K562 (cell line): ENCODE data around the gene GADL1. TPM values are rescaled to one million over a fixed set of nuclear protein-coding genes. Genes with fewer than 3 reads are reported as not detected.

Source experiments
- U2AF1 ChIP-seq: fragments of 200-400 bp; formaldehyde crosslinking; optimal IDR thresholded peaks from 2 replicates; pipeline ENCODE3; 2017; ENCODE audit warnings: mild to moderate bottlenecking, low read depth, low read length, moderate library complexity
- ZFP30 ChIP-seq: fragments of 250-450 bp; sonication (Bioruptor Pico); IDR thresholded peaks from 2 replicates; pipeline ENCODE4 v1.8.0; 2022; ENCODE audit warnings: moderate library complexity, mild to moderate bottlenecking, inconsistent platforms, borderline replicate concordance
- ZZZ3 ChIP-seq: fragments of 450-650 bp; IDR thresholded peaks from 2 replicates; pipeline ENCODE4 v1.6.1; 2016; ENCODE audit warnings: antibody characterized with exemption, mild to moderate bottlenecking, moderate library complexity
- polyA plus RNA-seq, 8 experiments: library from polyadenylated mRNA; depleted of rRNA in 4 of 8; stranded (reverse) in 5 of 8; unstranded in 3 of 8; fragments of >200 nt; fragmentation: Nextera tagmentation in 2 of 8; fragmentation: Illumina TruSeq in 1 of 8; extraction: Ambion mirVana in 2 of 8; extraction: Trizol in 1 of 8; gene quantifications; 2 replicates each; pipeline versions ENCODE4 v1.2.1 to v1.2.3, GENCODE V29; 2011 to 2014; ENCODE audit warnings: inconsistent platforms in 1 of 8, missing spikeins in 1 of 8
- total RNA-seq, 7 experiments: library from RNA; depleted of rRNA in 6 of 7; stranded (reverse); fragments of >200 nt in 6 of 7; fragmentation: Illumina TruSeq in 2 of 7; extraction: Trizol in 2 of 7; gene quantifications; 2 replicates each; pipeline versions ENCODE4 v1.2.1 to v1.2.3, GENCODE V29; 2011 to 2021; ENCODE audit warnings: low replicate concordance in 1 of 7
- TF ChIP-seq, protein P1 (sequence below): fragments of 450-650 bp; IDR thresholded peaks from 2 replicates; pipeline ENCODE4 v1.6.1; 2018; ENCODE audit not compliant: partially characterized antibody
- TF ChIP-seq, protein P2 (sequence below): fragments of 450-650 bp; IDR thresholded peaks from 2 replicates; pipeline ENCODE4 v1.6.1; 2016; ENCODE audit warnings: borderline replicate concordance

The GADL1 gene
- total and polyA plus RNA-seq, 9 of the 15 experiments (the other 6 are each of a cell fraction or from before 2014, with no cell fraction given): 0.07 TPM; not detected in 8

DNA sequence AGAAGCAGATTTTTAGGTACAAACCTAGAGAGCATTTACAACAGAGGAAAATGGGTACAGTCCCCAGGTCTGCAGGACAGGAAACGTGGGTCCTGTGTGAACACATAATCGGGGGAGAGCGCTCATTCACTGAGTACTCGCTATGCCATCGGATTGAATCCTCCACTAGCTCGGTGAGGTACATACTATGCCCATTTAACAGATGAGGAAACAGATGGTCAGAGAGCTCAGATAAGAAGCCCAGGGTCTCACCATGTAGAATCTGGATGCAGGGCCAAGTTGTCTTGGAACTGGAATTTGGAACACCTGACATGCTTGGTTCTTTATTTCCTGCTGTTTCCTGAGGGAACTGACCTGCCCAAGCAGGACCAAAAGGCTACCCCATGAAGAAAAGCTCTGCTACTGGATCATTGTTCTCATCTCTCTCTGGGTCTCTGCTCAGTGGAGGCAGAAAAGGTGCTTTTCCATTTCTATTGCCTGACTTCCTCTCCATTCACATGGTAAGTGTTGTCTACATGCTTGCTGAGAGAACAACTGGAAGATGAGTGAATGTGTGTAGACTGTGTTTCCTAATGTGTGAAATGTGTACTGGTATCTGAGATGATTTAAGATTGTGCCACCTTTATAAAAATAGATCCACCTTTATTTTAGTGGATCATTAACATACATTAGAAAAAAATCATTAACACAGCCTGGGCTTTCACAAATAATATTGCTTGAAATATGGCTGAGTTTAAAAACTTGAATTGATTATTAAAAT is 199.0 kb downstream of the GADL1 start (continued):
- TF ChIP-seq, protein P1, sequence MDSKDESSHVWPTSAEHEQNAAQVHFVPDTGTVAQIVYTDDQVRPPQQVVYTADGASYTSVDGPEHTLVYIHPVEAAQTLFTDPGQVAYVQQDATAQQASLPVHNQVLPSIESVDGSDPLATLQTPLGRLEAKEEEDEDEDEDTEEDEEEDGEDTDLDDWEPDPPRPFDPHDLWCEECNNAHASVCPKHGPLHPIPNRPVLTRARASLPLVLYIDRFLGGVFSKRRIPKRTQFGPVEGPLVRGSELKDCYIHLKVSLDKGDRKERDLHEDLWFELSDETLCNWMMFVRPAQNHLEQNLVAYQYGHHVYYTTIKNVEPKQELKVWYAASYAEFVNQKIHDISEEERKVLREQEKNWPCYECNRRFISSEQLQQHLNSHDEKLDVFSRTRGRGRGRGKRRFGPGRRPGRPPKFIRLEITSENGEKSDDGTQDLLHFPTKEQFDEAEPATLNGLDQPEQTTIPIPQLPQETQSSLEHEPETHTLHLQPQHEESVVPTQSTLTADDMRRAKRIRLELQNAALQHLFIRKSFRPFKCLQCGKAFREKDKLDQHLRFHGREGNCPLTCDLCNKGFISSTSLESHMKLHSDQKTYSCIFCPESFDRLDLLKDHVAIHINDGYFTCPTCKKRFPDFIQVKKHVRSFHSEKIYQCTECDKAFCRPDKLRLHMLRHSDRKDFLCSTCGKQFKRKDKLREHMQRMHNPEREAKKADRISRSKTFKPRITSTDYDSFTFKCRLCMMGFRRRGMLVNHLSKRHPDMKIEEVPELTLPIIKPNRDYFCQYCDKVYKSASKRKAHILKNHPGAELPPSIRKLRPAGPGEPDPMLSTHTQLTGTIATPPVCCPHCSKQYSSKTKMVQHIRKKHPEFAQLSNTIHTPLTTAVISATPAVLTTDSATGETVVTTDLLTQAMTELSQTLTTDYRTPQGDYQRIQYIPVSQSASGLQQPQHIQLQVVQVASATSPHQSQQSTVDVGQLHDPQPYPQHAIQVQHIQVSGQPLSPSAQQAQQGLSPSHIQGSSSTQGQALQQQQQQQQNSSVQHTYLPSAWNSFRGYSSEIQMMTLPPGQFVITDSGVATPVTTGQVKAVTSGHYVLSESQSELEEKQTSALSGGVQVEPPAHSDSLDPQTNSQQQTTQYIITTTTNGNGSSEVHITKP: no peak
- TF ChIP-seq ZFP30: no peak
- TF ChIP-seq, protein P2, sequence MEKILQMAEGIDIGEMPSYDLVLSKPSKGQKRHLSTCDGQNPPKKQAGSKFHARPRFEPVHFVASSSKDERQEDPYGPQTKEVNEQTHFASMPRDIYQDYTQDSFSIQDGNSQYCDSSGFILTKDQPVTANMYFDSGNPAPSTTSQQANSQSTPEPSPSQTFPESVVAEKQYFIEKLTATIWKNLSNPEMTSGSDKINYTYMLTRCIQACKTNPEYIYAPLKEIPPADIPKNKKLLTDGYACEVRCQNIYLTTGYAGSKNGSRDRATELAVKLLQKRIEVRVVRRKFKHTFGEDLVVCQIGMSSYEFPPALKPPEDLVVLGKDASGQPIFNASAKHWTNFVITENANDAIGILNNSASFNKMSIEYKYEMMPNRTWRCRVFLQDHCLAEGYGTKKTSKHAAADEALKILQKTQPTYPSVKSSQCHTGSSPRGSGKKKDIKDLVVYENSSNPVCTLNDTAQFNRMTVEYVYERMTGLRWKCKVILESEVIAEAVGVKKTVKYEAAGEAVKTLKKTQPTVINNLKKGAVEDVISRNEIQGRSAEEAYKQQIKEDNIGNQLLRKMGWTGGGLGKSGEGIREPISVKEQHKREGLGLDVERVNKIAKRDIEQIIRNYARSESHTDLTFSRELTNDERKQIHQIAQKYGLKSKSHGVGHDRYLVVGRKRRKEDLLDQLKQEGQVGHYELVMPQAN: no peak
- TF ChIP-seq U2AF1: no peak
- TF ChIP-seq ZZZ3: no peak
